ENCODE measurements around the gene GPR101.
"Not testable (repeated sequence)": the region's sequence is repeated elsewhere in the genome, so short reads cannot be mapped to it uniquely, and the experiment has no call there.

GPR101 gene

DNA sequence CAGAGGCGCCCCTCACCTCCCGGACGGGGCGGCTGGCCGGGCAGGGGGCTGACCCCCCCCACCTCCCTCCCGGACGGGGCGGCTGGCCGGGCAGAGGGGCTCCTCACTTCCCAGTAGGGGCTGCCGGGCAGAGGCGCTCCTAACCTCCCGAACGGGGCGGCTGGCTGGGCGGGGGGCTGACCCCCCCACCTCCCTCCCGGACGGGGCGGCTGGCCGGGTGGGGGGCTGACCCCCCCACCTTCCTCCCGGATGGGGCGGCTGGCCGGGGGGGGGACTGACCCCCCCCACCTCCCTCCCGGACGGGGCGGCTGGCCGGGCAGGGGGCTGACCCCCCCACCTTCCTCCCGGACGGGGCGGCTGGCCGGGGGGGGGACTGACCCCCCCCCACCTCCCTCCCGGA lies 33.6 kb downstream of the GPR101 start:
- not testable (repeated sequence) for DNase-seq

DNA sequence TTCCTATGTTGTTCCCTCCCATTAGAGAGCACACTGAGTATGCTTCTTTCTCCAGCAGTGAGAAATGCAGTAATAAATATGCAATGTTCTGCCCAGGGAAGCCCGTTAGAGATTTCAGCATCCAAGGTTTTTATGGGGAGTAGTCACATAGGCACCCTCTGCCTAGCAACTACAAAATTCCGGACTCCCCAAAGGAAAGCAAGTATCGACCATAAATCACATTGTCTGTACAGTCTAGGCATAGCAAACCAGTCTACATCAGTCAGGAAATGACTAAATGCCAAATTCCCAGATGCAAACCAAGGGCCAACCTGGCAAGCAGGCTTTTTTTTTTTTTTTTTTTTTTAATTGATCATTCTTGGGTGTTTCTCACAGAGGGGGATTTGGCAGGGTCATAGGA lies 34.8 kb downstream of the GPR101 start:
- no peak for DNase-seq

Measured in T-helper 9 cell (primary cell).